Measurements from ENCODE around the gene MYL2.

Gene MYL2

GRCh38 chr12:110896559-110896958 lies 23.8 kb downstream of the MYL2 start:
- no peak for DNase-seq (ENCODE audit: low spot score)

- DNase-seq (ENCODE audit: low spot score): no peak
These were observed 26.4 kb downstream of the MYL2 start for GRCh38 chr12:110893956-110894355.

GRCh38 chr12:110889361-110889760 lies 31.0 kb downstream of the MYL2 start:
- DNase-seq (ENCODE audit: low spot score): no peak

- no peak for DNase-seq (ENCODE audit: low spot score)
These were observed 32.0 kb downstream of the MYL2 start for GRCh38 chr12:110888256-110888991.

DNA sequence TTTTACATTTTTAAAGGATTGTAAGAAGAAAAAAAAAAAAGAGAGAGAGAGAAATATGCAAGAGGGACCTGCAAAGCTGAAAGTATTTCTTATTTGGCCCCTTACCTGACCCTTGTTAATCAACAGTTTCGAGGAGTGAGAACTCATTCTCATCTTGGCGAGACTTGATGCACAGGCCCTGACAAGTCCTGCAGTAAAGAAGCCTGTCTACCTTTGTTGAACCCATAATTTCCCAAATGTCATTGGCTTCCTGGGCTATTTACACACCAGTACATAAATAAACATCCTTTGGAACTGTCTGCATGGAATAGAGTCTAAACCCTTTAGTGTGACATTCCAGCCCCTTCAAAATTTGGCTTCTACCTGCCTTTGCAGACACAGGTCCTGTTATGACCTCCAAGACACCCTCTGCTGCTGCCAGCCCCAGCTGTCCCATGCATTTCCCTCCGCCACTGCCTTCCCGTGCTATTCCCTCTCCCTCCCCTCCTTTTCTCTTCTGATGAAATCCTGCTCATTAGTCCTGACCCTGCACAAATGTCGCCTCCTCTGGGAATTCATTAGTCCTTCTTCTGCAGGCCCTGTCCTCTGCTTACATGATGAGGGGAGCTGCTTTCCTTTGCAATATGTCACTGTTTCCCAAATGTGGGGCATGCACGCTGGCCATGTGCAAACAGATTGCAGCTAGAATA lies 35.1 kb downstream of the MYL2 start:
- DNase-seq (ENCODE audit: low spot score): no peak

DNA sequence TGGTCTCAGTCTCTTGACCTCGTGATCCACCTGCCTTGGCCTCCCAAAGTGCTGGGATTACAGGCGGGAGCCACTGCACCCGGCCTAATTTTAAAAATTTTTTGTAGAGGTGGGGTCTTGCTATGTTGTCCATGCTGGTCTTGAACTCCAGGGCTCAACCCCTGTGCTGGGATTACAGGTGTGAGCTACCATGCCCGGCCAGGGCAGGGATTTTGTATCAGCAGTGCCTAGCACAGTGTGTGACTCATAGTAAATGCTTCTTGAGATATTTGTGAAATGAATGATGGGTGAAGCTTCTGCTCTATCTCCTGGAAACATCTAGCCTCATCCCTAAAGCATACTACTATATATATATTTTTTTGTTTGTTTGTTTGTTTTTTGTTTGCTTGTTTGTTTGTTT lies 37.1 kb downstream of the MYL2 start:
- no peak for DNase-seq (ENCODE audit: low spot score)

DNA sequence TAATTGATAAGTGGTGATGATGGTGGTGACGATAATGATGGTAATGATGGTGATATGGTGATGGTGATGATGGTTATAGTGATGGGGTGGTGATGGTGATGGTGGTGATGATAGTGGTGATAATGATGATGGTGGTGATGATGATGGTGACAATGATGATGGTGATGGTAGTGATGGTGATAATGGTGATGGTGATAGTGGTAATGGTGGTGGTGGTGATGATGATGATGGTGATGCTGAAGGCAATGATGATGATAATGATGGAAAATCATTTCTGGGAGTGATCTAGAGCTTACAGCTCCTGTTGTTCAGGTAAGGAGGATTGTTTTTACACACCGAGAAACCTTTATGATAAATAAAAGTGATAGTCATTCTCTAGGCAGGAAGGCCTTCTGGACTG lies 39.7 kb downstream of the MYL2 start:
- no peak for DNase-seq (ENCODE audit: low spot score)

- DNase-seq (ENCODE audit: low spot score): no peak
These were observed 45.6 kb downstream of the MYL2 start for GRCh38 chr12:110874781-110875180.

GRCh38 chr12:110874351-110874750 lies 46.0 kb downstream of the MYL2 start:
- no peak for DNase-seq (ENCODE audit: low spot score)

- no peak for DNase-seq (ENCODE audit: low spot score)
These were observed 48.3 kb downstream of the MYL2 start for GRCh38 chr12:110872100-110872499.

- no peak for DNase-seq (ENCODE audit: low spot score)
These were observed 50.6 kb downstream of the MYL2 start for GRCh38 chr12:110869803-110870202.

- no peak for DNase-seq (ENCODE audit: low spot score)
These were observed 51.4 kb downstream of the MYL2 start for GRCh38 chr12:110869026-110869425.

DNA sequence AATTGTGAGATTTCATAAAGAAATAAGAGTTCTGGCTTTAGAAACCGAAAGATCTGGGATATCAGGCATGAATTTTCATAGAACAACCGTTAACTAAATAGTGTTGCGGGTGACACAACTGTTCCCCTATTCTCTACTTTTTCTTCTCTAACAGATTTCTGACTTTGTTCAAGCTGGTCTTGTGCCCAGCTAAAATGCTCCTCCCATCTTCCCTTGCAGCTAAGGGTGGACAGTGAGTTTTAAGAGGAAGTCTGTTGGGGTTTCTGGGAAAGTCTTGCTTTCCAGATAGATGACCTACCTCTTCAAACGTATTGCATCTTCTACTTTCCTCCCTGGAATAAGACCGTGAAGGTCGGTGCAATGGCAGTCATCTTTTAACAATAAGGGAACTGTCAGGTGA lies 54.9 kb downstream of the MYL2 start:
- no peak for DNase-seq (ENCODE audit: low spot score)

- DNase-seq (ENCODE audit: low spot score): no peak
These were observed 57.2 kb downstream of the MYL2 start for GRCh38 chr12:110863161-110863560.

GRCh38 chr12:110862329-110862728 lies 58.0 kb downstream of the MYL2 start:
- DNase-seq (ENCODE audit: low spot score): no peak

DNA sequence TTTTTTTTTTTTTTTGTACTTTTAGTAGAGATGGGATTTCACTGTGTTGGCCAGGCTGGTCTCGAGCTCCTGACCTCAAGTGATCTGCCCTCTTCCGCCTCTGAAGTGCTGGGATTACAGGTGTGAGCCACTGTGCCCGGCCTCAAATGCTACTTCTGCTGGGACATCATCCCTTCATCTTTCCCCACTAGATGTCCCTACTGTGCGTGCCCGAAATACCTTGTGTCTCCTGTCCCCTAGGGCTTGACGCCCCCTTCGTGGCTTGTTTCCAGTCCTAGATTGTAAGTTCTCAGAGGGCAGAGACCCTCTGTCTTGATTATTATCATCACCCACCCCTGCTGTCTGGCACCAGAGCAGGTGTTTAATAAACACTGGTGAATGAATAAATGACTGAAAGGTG lies 58.6 kb downstream of the MYL2 start:
- no peak for DNase-seq (ENCODE audit: low spot score)
